HEK293 (cell line): ENCODE results near the gene DLD.

Source experiments
- PRDM1 ChIP-seq: fragments of 450-650 bp; formaldehyde crosslinking; IDR thresholded peaks from 2 replicates; pipeline ENCODE4; 2016; ENCODE audit warnings: missing biosample characterization, missing genetic modification characterization
- ZBTB17 ChIP-seq: fragments of 450-650 bp; formaldehyde crosslinking; IDR thresholded peaks from 2 replicates; pipeline ENCODE4 v1.5.1; 2016; ENCODE audit warnings: missing biosample characterization, missing genetic modification characterization
- ZFP69B ChIP-seq: fragments of 450-650 bp; formaldehyde crosslinking; IDR thresholded peaks from 2 replicates; pipeline ENCODE4 v1.5.1; 2016; ENCODE audit warnings: missing biosample characterization, missing genetic modification characterization
- ZNF112 ChIP-seq: fragments of 450-650 bp; formaldehyde crosslinking; IDR thresholded peaks from 2 replicates; pipeline ENCODE4 v1.5.0; 2017; ENCODE audit warnings: missing biosample characterization, missing genetic modification characterization
- ZNF138 ChIP-seq: fragments of 450-650 bp; formaldehyde crosslinking; IDR thresholded peaks from 2 replicates; pipeline ENCODE4 v1.5.1; 2016; ENCODE audit warnings: missing biosample characterization, missing genetic modification characterization, borderline replicate concordance
- ZNF157 ChIP-seq: fragments of 450-650 bp; formaldehyde crosslinking; IDR thresholded peaks from 2 replicates; pipeline ENCODE4 v1.5.1; 2016; ENCODE audit warnings: missing biosample characterization, missing genetic modification characterization
- ZNF184 ChIP-seq: fragments of 450-650 bp; IDR thresholded peaks from 2 replicates; pipeline ENCODE4 v1.5.1; 2018; ENCODE audit warnings: missing biosample characterization, mild to moderate bottlenecking, missing genetic modification characterization
- ZNF221 ChIP-seq: fragments of 450-650 bp; formaldehyde crosslinking; IDR thresholded peaks from 2 replicates; pipeline ENCODE4 v1.5.1; 2017; ENCODE audit warnings: missing biosample characterization, missing genetic modification characterization, borderline replicate concordance
- ZNF544 ChIP-seq: fragments of 450-650 bp; formaldehyde crosslinking; IDR thresholded peaks from 2 replicates; pipeline ENCODE4 v1.5.0; 2017; ENCODE audit warnings: missing biosample characterization, missing genetic modification characterization
- ZNF549 ChIP-seq: fragments of 450-650 bp; IDR thresholded peaks from 2 replicates; pipeline ENCODE4 v1.5.1; 2018; ENCODE audit warnings: missing biosample characterization, missing genetic modification characterization, mild to moderate bottlenecking, inconsistent platforms, moderate library complexity
- ZNF600 ChIP-seq: fragments of 450-650 bp; formaldehyde crosslinking; IDR thresholded peaks from 2 replicates; pipeline ENCODE4 v1.5.1; 2016; ENCODE audit warnings: missing biosample characterization, missing genetic modification characterization
- ZNF623 ChIP-seq: fragments of 450-650 bp; formaldehyde crosslinking; IDR thresholded peaks from 2 replicates; pipeline ENCODE4 v1.5.1; 2016; ENCODE audit warnings: missing biosample characterization, missing genetic modification characterization
- ZNF654 ChIP-seq: fragments of 450-650 bp; formaldehyde crosslinking; IDR thresholded peaks from 2 replicates; pipeline ENCODE4 v1.5.1; 2016; ENCODE audit warnings: low read depth, missing biosample characterization, missing genetic modification characterization
- ZNF660 ChIP-seq: fragments of 450-650 bp; IDR thresholded peaks from 2 replicates; pipeline ENCODE4 v1.5.1; 2018; ENCODE audit warnings: missing biosample characterization, mild to moderate bottlenecking, missing genetic modification characterization
- ZNF76 ChIP-seq: fragments of 450-650 bp; formaldehyde crosslinking; IDR thresholded peaks from 2 replicates; pipeline ENCODE4; 2016; ENCODE audit warnings: low read depth, missing biosample characterization, missing genetic modification characterization, borderline replicate concordance
- ZNF768 ChIP-seq: fragments of 450-650 bp; formaldehyde crosslinking; IDR thresholded peaks from 2 replicates; pipeline ENCODE4 v1.5.1; 2018; ENCODE audit warnings: missing biosample characterization, mild to moderate bottlenecking, missing genetic modification characterization
- ZNF792 ChIP-seq: fragments of 450-650 bp; formaldehyde crosslinking; IDR thresholded peaks from 2 replicates; pipeline ENCODE4 v1.5.1; 2016; ENCODE audit warnings: missing biosample characterization, missing genetic modification characterization
- TF ChIP-seq, protein P1 (sequence below): fragments of 450-650 bp; formaldehyde crosslinking; IDR thresholded peaks from 2 replicates; pipeline ENCODE4 v1.5.1; 2017; ENCODE audit warnings: missing biosample characterization, missing genetic modification characterization
- TF ChIP-seq, protein P2 (sequence below): fragments of 450-650 bp; formaldehyde crosslinking; IDR thresholded peaks from 2 replicates; pipeline ENCODE4 v1.5.1; 2017; ENCODE audit warnings: missing biosample characterization, missing genetic modification characterization
- TF ChIP-seq, protein P3 (sequence below): fragments of 450-650 bp; formaldehyde crosslinking; conservative IDR thresholded peaks from 2 replicates; pipeline ENCODE4 v1.5.1; 2016; ENCODE audit warnings: low read depth, missing biosample characterization, missing genetic modification characterization
- TF ChIP-seq, protein P4 (sequence below): fragments of 450-650 bp; formaldehyde crosslinking; IDR thresholded peaks from 2 replicates; pipeline ENCODE4 v1.5.1; 2016; ENCODE audit warnings: missing biosample characterization, missing genetic modification characterization
- TF ChIP-seq, protein P5 (sequence below): fragments of 450-650 bp; formaldehyde crosslinking; conservative IDR thresholded peaks from 2 replicates; pipeline ENCODE4 v1.5.1; 2016; ENCODE audit warnings: low read depth, missing biosample characterization, missing genetic modification characterization
- TF ChIP-seq, protein P6 (sequence below): fragments of 450-650 bp; formaldehyde crosslinking; IDR thresholded peaks from 2 replicates; pipeline ENCODE4 v1.5.1; 2016; ENCODE audit warnings: missing biosample characterization, missing genetic modification characterization

The DLD gene

DNA sequence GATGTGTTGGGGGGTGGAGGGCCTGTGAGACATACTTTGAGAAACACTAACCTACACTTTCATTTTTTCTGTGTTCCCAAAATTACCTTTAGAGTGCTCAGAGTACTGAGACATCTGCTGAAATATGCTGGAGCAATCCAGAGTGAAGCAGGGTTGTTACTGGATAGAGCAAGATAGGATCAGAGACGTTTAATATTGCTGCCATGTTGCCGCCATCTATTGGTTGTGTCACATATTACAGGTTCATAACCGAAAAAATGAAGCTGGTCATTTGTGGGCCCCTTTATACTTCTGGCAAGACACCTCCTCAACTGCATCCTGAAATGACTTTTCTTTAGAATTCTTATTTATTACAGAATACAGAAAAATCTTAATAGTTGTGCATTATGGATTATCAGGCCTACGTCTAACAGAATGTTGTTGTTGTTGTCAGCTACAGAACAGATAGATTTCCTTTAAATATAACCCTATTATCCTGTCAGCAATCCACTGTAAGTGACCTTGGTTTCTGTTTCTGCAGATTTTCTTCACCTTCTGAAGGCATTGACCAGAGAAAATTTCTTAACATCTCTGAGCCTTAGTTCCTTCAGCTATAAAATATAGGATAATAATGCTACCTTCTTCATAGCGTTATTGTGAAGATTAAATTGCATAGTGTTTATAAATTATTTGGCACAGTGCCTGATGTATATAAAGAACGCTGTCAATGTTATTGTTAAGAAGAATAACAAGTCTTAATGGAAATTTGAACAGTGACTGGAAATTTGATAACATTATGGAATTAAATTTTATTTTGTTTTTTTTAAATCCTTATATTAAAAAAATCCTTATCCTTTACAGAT lies 16.2 kb upstream of the DLD start (continued):
- TF ChIP-seq, protein P1, sequence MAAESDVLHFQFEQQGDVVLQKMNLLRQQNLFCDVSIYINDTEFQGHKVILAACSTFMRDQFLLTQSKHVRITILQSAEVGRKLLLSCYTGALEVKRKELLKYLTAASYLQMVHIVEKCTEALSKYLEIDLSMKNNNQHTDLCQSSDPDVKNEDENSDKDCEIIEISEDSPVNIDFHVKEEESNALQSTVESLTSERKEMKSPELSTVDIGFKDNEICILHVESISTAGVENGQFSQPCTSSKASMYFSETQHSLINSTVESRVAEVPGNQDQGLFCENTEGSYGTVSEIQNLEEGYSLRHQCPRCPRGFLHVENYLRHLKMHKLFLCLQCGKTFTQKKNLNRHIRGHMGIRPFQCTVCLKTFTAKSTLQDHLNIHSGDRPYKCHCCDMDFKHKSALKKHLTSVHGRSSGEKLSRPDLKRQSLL (tag by site-specific recombination) = peak; percentile 72; the same call in 1 of the 2 replicates
- TF ChIP-seq, protein P2, sequence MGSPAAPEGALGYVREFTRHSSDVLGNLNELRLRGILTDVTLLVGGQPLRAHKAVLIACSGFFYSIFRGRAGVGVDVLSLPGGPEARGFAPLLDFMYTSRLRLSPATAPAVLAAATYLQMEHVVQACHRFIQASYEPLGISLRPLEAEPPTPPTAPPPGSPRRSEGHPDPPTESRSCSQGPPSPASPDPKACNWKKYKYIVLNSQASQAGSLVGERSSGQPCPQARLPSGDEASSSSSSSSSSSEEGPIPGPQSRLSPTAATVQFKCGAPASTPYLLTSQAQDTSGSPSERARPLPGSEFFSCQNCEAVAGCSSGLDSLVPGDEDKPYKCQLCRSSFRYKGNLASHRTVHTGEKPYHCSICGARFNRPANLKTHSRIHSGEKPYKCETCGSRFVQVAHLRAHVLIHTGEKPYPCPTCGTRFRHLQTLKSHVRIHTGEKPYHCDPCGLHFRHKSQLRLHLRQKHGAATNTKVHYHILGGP (tag by site-specific recombination) = no peak
- no peak for TF ChIP-seq ZNF600 (tag by site-specific recombination)
- TF ChIP-seq ZNF792 (tag by site-specific recombination) = no peak
- no peak for TF ChIP-seq ZNF221
- no peak for TF ChIP-seq ZNF76 (tag by site-specific recombination)
- no peak for TF ChIP-seq ZNF184 (tag by site-specific recombination)
- TF ChIP-seq ZNF112 = no peak
- TF ChIP-seq ZNF544 (tag by site-specific recombination) = no peak
- peak; percentile 66; the same call in 1 of the 2 replicates for TF ChIP-seq ZNF768 (tag by site-specific recombination)
- TF ChIP-seq ZNF660 (tag by site-specific recombination) = 0 out of 2 replicates have a peak, but pooled peaks have one; percentile 32
- TF ChIP-seq, protein P3, sequence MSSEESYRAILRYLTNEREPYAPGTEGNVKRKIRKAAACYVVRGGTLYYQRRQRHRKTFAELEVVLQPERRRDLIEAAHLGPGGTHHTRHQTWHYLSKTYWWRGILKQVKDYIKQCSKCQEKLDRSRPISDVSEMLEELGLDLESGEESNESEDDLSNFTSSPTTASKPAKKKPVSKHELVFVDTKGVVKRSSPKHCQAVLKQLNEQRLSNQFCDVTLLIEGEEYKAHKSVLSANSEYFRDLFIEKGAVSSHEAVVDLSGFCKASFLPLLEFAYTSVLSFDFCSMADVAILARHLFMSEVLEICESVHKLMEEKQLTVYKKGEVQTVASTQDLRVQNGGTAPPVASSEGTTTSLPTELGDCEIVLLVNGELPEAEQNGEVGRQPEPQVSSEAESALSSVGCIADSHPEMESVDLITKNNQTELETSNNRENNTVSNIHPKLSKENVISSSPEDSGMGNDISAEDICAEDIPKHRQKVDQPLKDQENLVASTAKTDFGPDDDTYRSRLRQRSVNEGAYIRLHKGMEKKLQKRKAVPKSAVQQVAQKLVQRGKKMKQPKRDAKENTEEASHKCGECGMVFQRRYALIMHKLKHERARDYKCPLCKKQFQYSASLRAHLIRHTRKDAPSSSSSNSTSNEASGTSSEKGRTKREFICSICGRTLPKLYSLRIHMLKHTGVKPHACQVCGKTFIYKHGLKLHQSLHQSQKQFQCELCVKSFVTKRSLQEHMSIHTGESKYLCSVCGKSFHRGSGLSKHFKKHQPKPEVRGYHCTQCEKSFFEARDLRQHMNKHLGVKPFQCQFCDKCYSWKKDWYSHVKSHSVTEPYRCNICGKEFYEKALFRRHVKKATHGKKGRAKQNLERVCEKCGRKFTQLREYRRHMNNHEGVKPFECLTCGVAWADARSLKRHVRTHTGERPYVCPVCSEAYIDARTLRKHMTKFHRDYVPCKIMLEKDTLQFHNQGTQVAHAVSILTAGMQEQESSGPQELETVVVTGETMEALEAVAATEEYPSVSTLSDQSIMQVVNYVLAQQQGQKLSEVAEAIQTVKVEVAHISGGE (tag by site-specific recombination) = no peak
- no peak for TF ChIP-seq ZNF138 (tag by site-specific recombination)
- no peak for TF ChIP-seq ZNF623
- TF ChIP-seq, protein P4, sequence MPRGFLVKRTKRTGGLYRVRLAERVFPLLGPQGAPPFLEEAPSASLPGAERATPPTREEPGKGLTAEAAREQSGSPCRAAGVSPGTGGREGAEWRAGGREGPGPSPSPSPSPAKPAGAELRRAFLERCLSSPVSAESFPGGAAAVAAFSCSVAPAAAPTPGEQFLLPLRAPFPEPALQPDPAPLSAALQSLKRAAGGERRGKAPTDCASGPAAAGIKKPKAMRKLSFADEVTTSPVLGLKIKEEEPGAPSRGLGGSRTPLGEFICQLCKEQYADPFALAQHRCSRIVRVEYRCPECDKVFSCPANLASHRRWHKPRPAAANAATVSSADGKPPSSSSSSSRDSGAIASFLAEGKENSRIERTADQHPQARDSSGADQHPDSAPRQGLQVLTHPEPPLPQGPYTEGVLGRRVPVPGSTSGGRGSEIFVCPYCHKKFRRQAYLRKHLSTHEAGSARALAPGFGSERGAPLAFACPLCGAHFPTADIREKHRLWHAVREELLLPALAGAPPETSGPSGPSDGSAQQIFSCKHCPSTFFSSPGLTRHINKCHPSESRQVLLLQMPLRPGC = no peak
- 0 out of 2 replicates have a peak, but pooled peaks have one; percentile 46 for TF ChIP-seq ZBTB17 (tag by site-specific recombination)
- 0 out of 2 replicates have a peak, but pooled peaks have one; percentile 40 for TF ChIP-seq ZFP69B (tag by site-specific recombination)
- TF ChIP-seq ZNF654 (tag by site-specific recombination) = peak; percentile 93
- TF ChIP-seq, protein P5, sequence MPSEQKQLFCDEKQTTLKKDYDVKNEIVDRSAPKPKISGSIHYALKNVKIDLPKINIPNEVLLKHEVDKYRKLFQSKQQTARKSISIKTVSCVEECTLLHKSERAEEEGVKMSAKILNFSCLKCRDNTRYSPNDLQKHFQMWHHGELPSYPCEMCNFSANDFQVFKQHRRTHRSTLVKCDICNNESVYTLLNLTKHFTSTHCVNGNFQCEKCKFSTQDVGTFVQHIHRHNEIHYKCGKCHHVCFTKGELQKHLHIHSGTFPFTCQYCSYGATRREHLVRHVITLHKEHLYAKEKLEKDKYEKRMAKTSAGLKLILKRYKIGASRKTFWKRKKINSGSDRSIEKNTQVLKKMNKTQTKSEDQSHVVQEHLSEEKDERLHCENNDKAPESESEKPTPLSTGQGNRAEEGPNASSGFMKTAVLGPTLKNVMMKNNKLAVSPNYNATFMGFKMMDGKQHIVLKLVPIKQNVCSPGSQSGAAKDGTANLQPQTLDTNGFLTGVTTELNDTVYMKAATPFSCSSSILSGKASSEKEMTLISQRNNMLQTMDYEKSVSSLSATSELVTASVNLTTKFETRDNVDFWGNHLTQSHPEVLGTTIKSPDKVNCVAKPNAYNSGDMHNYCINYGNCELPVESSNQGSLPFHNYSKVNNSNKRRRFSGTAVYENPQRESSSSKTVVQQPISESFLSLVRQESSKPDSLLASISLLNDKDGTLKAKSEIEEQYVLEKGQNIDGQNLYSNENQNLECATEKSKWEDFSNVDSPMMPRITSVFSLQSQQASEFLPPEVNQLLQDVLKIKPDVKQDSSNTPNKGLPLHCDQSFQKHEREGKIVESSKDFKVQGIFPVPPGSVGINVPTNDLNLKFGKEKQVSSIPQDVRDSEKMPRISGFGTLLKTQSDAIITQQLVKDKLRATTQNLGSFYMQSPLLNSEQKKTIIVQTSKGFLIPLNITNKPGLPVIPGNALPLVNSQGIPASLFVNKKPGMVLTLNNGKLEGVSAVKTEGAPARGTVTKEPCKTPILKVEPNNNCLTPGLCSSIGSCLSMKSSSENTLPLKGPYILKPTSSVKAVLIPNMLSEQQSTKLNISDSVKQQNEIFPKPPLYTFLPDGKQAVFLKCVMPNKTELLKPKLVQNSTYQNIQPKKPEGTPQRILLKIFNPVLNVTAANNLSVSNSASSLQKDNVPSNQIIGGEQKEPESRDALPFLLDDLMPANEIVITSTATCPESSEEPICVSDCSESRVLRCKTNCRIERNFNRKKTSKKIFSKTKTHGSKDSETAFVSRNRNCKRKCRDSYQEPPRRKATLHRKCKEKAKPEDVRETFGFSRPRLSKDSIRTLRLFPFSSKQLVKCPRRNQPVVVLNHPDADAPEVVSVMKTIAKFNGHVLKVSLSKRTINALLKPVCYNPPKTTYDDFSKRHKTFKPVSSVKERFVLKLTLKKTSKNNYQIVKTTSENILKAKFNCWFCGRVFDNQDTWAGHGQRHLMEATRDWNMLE (tag by site-specific recombination) = no peak
- TF ChIP-seq, protein P6, sequence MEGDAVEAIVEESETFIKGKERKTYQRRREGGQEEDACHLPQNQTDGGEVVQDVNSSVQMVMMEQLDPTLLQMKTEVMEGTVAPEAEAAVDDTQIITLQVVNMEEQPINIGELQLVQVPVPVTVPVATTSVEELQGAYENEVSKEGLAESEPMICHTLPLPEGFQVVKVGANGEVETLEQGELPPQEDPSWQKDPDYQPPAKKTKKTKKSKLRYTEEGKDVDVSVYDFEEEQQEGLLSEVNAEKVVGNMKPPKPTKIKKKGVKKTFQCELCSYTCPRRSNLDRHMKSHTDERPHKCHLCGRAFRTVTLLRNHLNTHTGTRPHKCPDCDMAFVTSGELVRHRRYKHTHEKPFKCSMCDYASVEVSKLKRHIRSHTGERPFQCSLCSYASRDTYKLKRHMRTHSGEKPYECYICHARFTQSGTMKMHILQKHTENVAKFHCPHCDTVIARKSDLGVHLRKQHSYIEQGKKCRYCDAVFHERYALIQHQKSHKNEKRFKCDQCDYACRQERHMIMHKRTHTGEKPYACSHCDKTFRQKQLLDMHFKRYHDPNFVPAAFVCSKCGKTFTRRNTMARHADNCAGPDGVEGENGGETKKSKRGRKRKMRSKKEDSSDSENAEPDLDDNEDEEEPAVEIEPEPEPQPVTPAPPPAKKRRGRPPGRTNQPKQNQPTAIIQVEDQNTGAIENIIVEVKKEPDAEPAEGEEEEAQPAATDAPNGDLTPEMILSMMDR (tag by site-specific recombination) = peak; percentile 68
- TF ChIP-seq ZNF549 (tag by site-specific recombination) = no peak
- no peak for TF ChIP-seq PRDM1 (tag by site-specific recombination)
- no peak for TF ChIP-seq ZNF157 (tag by site-specific recombination)
